ENCODE measurements around the gene JADE2. TPM values are rescaled to one million over a fixed set of nuclear protein-coding genes. Genes with fewer than 3 reads are reported as not detected.

The JADE2 gene
- total and polyA plus RNA-seq, 2 donors (not counting 3 experiments of a cell fraction or from before 2014, with no cell fraction given), result 11.6 to 31.1 TPM

GRCh38 chr5:134578578-134579283 lies 53.3 kb downstream of the JADE2 start:
- intact Hi-C loops (cut with micrococcal nuclease), result no loop called here
- CTCF ChIA-PET, result interaction anchor here (0.6 to 6.9 kb wide), 35 partner anchors 8 to 395 kb away, joined by 3 to 112 read pairs (median 5); partner anchors contain the start of genes CDKN2AIPNL, JADE2 and UBE2B

More at GRCh38 chr5:134578578-134579283, 53.3 kb downstream of the JADE2 start:
- dilution Hi-C loops (cut with MboI; ENCODE audit: extremely low pct_ligation_motif_present, low sequenced_read_pairs), result no loop called here
- H3K9me3 ChIP-seq (replicated peaks; ENCODE audit: control insufficient read depth, insufficient read depth, low read length), result no peaks in the 10 kb centered on the region
- no peak overlapping the region for H3K9ac ChIP-seq (replicated peaks; ENCODE audit: extremely low read depth, insufficient read depth, low read length)
- POLR2A ChIA-PET, result interaction anchor here (1.0 kb wide), 1 partner anchor 17 kb away, joined by 3 read pairs; no protein-coding TSS in a partner anchor
- TF ChIP-seq FOS (IDR thresholded peaks at IDR 0.05; ENCODE audit: borderline replicate concordance, insufficient read depth, low read length), result no peak
- TF ChIP-seq MYC (IDR thresholded peaks at IDR 0.05; ENCODE audit: low read depth, low read length), result no peak
- no peak for TF ChIP-seq POLR2A (IDR thresholded peaks at IDR 0.05; ENCODE audit: low read depth, low read length)
- TF ChIP-seq CTCF (IDR thresholded peaks at IDR 0.05; ENCODE audit: extremely low read depth in 1 of 2, insufficient read depth in 1 of 2, low read depth in 1 of 2, low read length in 2 of 2), result no peak
- TF ChIP-seq GATA2 (IDR thresholded peaks at IDR 0.05; ENCODE audit: insufficient read depth, insufficient read length, low read depth, low read length), result no peak
- no peak for TF ChIP-seq POLR2AphosphoS5 (IDR thresholded peaks at IDR 0.05; ENCODE audit: insufficient read depth, low read depth, low read length)
- TF ChIP-seq JUN (IDR thresholded peaks at IDR 0.05; ENCODE audit: borderline replicate concordance, insufficient read depth, insufficient read length, low read depth), result no peak
- no peak for TF ChIP-seq EZH2 (IDR thresholded peaks at IDR 0.05; ENCODE audit: borderline replicate concordance, low read depth, low read length, severe bottlenecking)
- no peak for TF ChIP-seq MAX (IDR thresholded peaks at IDR 0.05; ENCODE audit: insufficient read depth, insufficient read length)
- H3K36me3 ChIP-seq (ENCODE audit: control insufficient read depth in 2 of 2, extremely low read depth in 1 of 2, insufficient read depth in 2 of 2, low read length in 2 of 2), result peaks cover 0 to 16% of the 10 kb centered on the region in 2 experiments
- H3K4me1 ChIP-seq (ENCODE audit: control insufficient read depth, extremely low read depth, insufficient read depth, low read length), result peaks cover 37% of the 10 kb centered on the region
- no TSS peak for BruUV-seq (replicated peaks)
- no peaks in the 10 kb centered on the region for H4K20me1 ChIP-seq (replicated peaks; ENCODE audit: control insufficient read depth, extremely low read depth, insufficient read depth, low read length)
- H3K4me2 ChIP-seq (ENCODE audit: insufficient read depth, low read length), result no peak overlapping the region
- DNase-seq (ENCODE audit: low read depth, low spot score), result no peak
- no peak for FAIRE-seq
- H3K79me2 ChIP-seq (ENCODE audit: control insufficient read depth, insufficient read depth, low read length), result no peaks in the 10 kb centered on the region
- H3K27ac ChIP-seq (ENCODE audit: insufficient read depth, low read depth, low read length), result no peak overlapping the region
- H3K27me3 ChIP-seq (ENCODE audit: control insufficient read depth in 2 of 2, insufficient read depth in 2 of 2, low read length in 2 of 2), result no peaks in the 10 kb centered on the region
- no peaks in the 10 kb centered on the region for H3K9me1 ChIP-seq (replicated peaks; ENCODE audit: control insufficient read depth, extremely low read depth, insufficient read depth, low read length)
- H3K4me3 ChIP-seq (replicated peaks in 1 of 3; ENCODE audit: insufficient read depth in 1 of 3, low read depth in 1 of 3, low read length in 3 of 3), result no peak overlapping the region
- H2AFZ ChIP-seq (ENCODE audit: low read depth, low read length), result no peak overlapping the region
